HepG2 (cell line): ENCODE data around the gene ZDHHC3.

Experiments
- ARNT ChIP-seq: fragments of 450-650 bp; IDR thresholded peaks from 2 replicates; pipeline ENCODE4 v1.6.1; 2017
- CTCF ChIP-seq: sonication (generic); formaldehyde crosslinking; IDR thresholded peaks from 2 replicates; pipeline ENCODE4 v1.5.0; 2020; ENCODE audit warnings: mild to moderate bottlenecking, missing genetic modification reagents, moderate library complexity
- ETS1 ChIP-seq: sonication (generic); formaldehyde crosslinking; IDR thresholded peaks from 2 replicates; pipeline ENCODE4 v1.4.0; 2020; ENCODE audit warnings: missing genetic modification reagents
- RELA ChIP-seq: sonication (generic); formaldehyde crosslinking; IDR thresholded peaks from 2 replicates; pipeline ENCODE4 v1.4.0; 2020; ENCODE audit warnings: missing genetic modification reagents
- ZNF616 ChIP-seq: sonication (generic); formaldehyde crosslinking; IDR thresholded peaks from 2 replicates; pipeline ENCODE4 v1.5.0; 2020; ENCODE audit warnings: low read depth, mild to moderate bottlenecking, missing genetic modification reagents
- ZNF766 ChIP-seq: sonication (generic); formaldehyde crosslinking; IDR thresholded peaks from 2 replicates; pipeline ENCODE4 v1.5.0; 2020; ENCODE audit warnings: missing genetic modification reagents, borderline replicate concordance

DNA sequence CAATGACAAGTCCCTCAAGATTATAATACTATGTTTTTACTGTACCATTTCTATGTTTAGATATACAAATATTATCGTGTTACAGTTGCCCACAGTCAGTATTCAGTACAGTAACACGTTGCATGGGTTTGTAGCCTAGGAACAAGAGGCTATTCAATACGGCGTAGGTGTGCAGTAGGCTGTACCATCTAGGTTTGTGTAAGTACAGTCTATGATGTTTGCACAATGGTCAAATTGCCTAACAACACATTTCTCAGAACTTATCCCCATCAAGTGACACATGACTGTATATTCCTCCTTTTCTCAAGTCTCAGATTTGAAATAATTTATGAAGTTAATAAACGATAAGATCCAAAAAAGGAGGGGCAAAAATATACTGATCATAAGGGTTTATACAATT is 21.7 kb downstream of the ZDHHC3 start:
- TF ChIP-seq ARNT (no peak), ZNF616 (CRISPR knock-in tag) (no peak), RELA (CRISPR knock-in tag) (no peak), ZNF766 (CRISPR knock-in tag) (no peak), CTCF (no peak), ETS1 (CRISPR knock-in tag) (no peak)
